NCI-H1436 (cell line): ENCODE results near the gene PDILT.
"Not testable (repeated sequence)": the region's sequence is repeated elsewhere in the genome, so short reads cannot be mapped to it uniquely, and the experiment has no call there.

Experiments used
- DNase-seq: peaks from one replicate; lab custom pipeline; 2025; lab: John Stamatoyannopoulos, UW

Gene PDILT

GRCh38 chr16:20404637-20405036 is at the start of gene PDILT:
PDILT (minus strand) TSS chr16:20404737; CDS start chr16:20399300, 5,437 bp downstream.
- DNase-seq: no peak

- DNase-seq: not testable (repeated sequence)
Measured at GRCh38 chr16:20453633-20454032, 49.1 kb upstream of the PDILT start.

- DNase-seq: not testable (repeated sequence)
Measured at GRCh38 chr16:20451364-20451763, 46.8 kb upstream of the PDILT start, which contains the start of gene ACSM2A. ACSM2A (plus strand) TSS chr16:20451521; CDS start chr16:20460115, 8,594 bp downstream.

GRCh38 chr16:20446652-20447393 is 42.3 kb upstream of the PDILT start:
- not testable (repeated sequence) for DNase-seq

- not testable (repeated sequence) for DNase-seq
Measured at GRCh38 chr16:20441859-20442258, 37.3 kb upstream of the PDILT start.

GRCh38 chr16:20441191-20441590 is 36.7 kb upstream of the PDILT start:
- no peak for DNase-seq

- DNase-seq: not testable (repeated sequence)
Measured at GRCh38 chr16:20440731-20441130, 36.2 kb upstream of the PDILT start.

- not testable (repeated sequence) for DNase-seq
Measured at GRCh38 chr16:20439820-20440231, 35.3 kb upstream of the PDILT start.

GRCh38 chr16:20438950-20439349 is 34.4 kb upstream of the PDILT start:
- DNase-seq: not testable (repeated sequence)

- no peak for DNase-seq
Measured at GRCh38 chr16:20430948-20431347, 26.4 kb upstream of the PDILT start.

- not testable (repeated sequence) for DNase-seq
Measured at GRCh38 chr16:20430480-20430879, 25.9 kb upstream of the PDILT start.

GRCh38 chr16:20429499-20429898 is 25.0 kb upstream of the PDILT start:
- DNase-seq: not testable (repeated sequence)

GRCh38 chr16:20427401-20427797 is 22.9 kb upstream of the PDILT start:
- DNase-seq: not testable (repeated sequence)

GRCh38 chr16:20424129-20424866 is 19.8 kb upstream of the PDILT start:
- DNase-seq: no peak

- not testable (repeated sequence) for DNase-seq
Measured at GRCh38 chr16:20423772-20424128, 19.2 kb upstream of the PDILT start.

GRCh38 chr16:20421748-20422147 is 17.2 kb upstream of the PDILT start:
- not testable (repeated sequence) for DNase-seq

GRCh38 chr16:20419093-20419492 is 14.6 kb upstream of the PDILT start:
- DNase-seq: not testable (repeated sequence)

GRCh38 chr16:20415541-20415940 is 11.0 kb upstream of the PDILT start:
- no peak for DNase-seq

- no peak for DNase-seq
Measured at GRCh38 chr16:20411055-20411454, 6.5 kb upstream of the PDILT start.

- no peak for DNase-seq
Measured at GRCh38 chr16:20410121-20410723, 5.7 kb upstream of the PDILT start.

- DNase-seq: no peak
Measured at GRCh38 chr16:20409398-20410120, 5.0 kb upstream of the PDILT start, which contains the start of gene ACSM5. ACSM5 (plus strand) TSS chr16:20409534; CDS start chr16:20411485, 1,951 bp downstream.

- DNase-seq: no peak
Measured at GRCh38 chr16:20402651-20403050, 1.9 kb downstream of the PDILT start.
